ENCODE data around the gene PCNX2. TPM values are rescaled to one million over a fixed set of nuclear protein-coding genes. Genes with fewer than 3 reads are reported as not detected.

PCNX2 gene
- total RNA-seq, 4 donors from 2014 or later = 5.0 to 12.5 (median 9.6) TPM

- no peak for DNase-seq (ENCODE audit: low spot score in 2 of 2)
- WGBS, 2 donors = 66 to 69% methylated on average over 3 of the region's 3 CpGs
- TF ChIP-seq CTCF (IDR thresholded peaks at IDR 0.05) (no peak), POLR2A (IDR thresholded peaks at IDR 0.05) (no peak)
Observed at GRCh38 chr1:233060461-233060994, 235.0 kb downstream of the PCNX2 start.

DNA sequence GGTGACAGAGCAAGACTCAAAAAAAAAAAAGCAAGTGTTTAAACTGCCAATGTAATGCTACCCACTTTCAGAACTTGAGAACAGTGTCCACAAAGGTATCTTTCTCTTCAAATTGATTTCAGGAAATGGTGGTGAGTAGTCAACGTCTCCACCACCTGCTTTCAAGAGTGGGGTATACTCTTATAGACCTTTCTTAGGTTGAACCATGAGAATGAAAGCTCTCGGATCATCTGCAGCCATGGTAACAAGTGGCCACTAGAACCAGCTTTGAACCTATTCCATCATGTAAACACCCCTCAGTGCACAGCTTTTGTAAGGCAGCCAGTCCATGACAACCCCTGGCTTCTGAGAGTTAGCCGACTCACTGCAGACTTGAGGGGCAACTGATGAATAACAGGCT is 237.7 kb downstream of the PCNX2 start:
- no peak overlapping the region for H3K4me3 ChIP-seq (ENCODE audit: low read depth, poor library complexity, severe bottlenecking)
- 84 to 92% methylated on average over 3 of the region's 3 CpGs for WGBS, 2 donors
- no peak for DNase-seq (ENCODE audit: low spot score in 2 of 2)
- intact Hi-C loops (cut with DNase I; ENCODE audit: low total_unique reads) = loop anchor here (2.0 kb wide), 1 partner anchor 51 kb away; no protein-coding TSS in a partner anchor
- TF ChIP-seq POLR2A (IDR thresholded peaks at IDR 0.05) (no peak), CTCF (IDR thresholded peaks at IDR 0.05) (no peak)

More at GRCh38 chr1:233060461-233060994, 235.0 kb downstream of the PCNX2 start:
- no peak overlapping the region for H3K4me3 ChIP-seq (ENCODE audit: low read depth, poor library complexity, severe bottlenecking)
- intact Hi-C loops (cut with DNase I; ENCODE audit: low total_unique reads) = no loop called here

- TF ChIP-seq CTCF (IDR thresholded peaks at IDR 0.05) (no peak), POLR2A (IDR thresholded peaks at IDR 0.05) (no peak)
- intact Hi-C loops (cut with DNase I; ENCODE audit: low total_unique reads) = no loop called here
Observed at GRCh38 chr1:233055879-233056641, 239.5 kb downstream of the PCNX2 start.

GRCh38 chr1:233045588-233045987 is 249.9 kb downstream of the PCNX2 start:
- intact Hi-C loops (cut with DNase I; ENCODE audit: low total_unique reads) = no loop called here
- no peak overlapping the region for H3K4me3 ChIP-seq (ENCODE audit: low read depth, poor library complexity, severe bottlenecking)
- TF ChIP-seq POLR2A (IDR thresholded peaks at IDR 0.05) = no peak
- no peak for TF ChIP-seq CTCF (IDR thresholded peaks at IDR 0.05)
- WGBS, 2 donors = 66 to 77% methylated on average over 2 of the region's 2 CpGs
- no peak for DNase-seq (ENCODE audit: low spot score in 2 of 2)

More at GRCh38 chr1:233055879-233056641, 239.5 kb downstream of the PCNX2 start:
- H3K4me3 ChIP-seq (ENCODE audit: low read depth, poor library complexity, severe bottlenecking) = no peak overlapping the region
- 86 to 91% methylated on average over 5 of the region's 5 CpGs for WGBS, 2 donors
- DNase-seq (ENCODE audit: low spot score in 2 of 2) = no peak

DNA sequence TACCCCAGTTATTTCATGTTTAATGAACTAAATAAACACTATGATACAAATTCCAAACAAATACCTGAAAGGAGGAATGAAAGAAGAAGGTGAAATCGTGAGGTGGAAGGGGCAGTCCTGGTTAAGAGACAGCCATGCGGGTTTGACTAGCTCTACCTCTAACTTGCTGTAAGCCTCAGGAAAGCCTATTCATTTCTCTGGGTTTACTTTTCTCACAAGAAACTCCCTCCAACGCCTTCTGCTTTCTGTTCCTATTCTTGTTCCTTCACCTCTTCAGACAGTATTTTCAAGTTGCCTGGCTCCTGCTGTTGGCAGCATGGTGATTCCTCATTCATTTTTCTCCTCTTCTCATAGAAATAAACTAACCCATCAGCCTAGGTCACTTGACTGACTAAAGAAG is 252.7 kb downstream of the PCNX2 start:
- intact Hi-C loops (cut with DNase I; ENCODE audit: low total_unique reads) = no loop called here
- DNase-seq (ENCODE audit: low spot score in 2 of 2) = no peak
- H3K4me3 ChIP-seq (ENCODE audit: low read depth, poor library complexity, severe bottlenecking) = no peak overlapping the region
- 89 to 90% methylated on average over 3 of the region's 3 CpGs for WGBS, 2 donors
- no peak for TF ChIP-seq POLR2A (IDR thresholded peaks at IDR 0.05)
- TF ChIP-seq CTCF (IDR thresholded peaks at IDR 0.05) = no peak

All from lower leg skin (tissue), 4 donors.